ENCODE results near the gene ZXDC.

The ZXDC gene

GRCh38 chr3:126472277-126473006 is 3.2 kb downstream of the ZXDC start:
- DNase-seq: peak; percentile 41

GRCh38 chr3:126469479-126469878 is 6.2 kb downstream of the ZXDC start:
- DNase-seq: no peak

DNA sequence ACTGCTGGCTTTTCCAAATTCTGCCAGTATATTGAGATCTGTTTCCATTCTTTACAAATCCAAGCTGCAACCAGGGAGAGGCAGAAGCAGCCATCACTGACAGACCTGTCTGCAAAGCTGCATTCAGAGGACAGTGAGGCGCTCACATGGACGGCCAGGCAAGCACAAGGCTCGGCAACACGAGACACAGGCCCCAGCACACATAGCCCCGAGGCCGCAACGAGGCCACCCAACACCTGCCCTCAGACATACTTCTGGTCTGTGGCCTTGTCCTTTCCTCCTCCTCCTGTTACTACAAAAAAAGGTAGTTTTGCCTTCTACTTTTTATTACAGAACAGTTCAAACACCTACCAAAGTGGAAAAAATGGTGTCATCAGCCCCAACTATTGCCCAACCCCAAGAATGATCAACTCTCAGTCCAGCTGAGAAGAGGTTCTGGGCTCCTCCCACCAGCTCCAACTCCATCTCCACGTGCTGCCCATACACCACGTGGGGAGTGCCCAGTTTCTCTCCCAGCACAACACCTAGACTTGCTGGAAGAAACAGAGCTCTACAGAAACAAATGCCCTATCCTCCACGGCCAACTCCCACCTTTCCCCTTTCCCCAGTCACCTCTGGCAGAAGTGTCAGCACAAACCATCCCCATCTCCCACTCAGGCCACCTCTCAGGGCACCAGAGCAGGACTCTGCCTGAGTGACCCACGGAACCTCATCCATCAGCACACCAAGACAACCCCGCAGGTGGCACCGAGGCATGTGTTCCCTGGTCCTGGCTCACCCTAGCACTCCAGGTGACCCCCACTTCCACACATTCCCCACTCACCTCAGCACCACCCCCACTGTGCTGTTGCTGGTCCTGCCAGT is 7.4 kb downstream of the ZXDC start:
- DNase-seq: no peak

- no peak for DNase-seq
These were observed 8.1 kb downstream of the ZXDC start for GRCh38 chr3:126467611-126467955.

GRCh38 chr3:126466886-126467610 is 8.6 kb downstream of the ZXDC start:
- no peak for DNase-seq

GRCh38 chr3:126465928-126466544 is 9.7 kb downstream of the ZXDC start:
- DNase-seq: no peak

DNA sequence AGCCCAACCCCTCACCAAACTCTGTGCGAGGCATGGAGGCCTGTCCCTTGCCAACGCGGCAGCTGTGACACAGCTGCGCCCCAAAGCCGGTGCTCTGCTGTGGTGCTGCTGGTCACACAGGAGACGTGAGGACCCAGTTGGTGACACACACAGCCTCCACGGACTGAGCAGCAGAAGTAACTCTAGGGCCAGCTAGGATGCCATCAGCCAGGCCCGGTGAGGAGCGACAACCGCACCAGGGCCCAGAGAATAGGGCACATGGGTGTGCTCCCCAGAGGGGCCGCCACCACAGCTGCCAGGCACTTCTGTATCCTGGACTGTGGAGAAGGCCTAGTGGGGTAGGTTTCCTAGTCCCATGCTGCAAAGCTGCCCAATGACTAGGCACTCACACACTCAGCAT is 10.7 kb downstream of the ZXDC start:
- no peak for DNase-seq

GRCh38 chr3:126464494-126464893 is 11.2 kb downstream of the ZXDC start:
- no peak for DNase-seq

GRCh38 chr3:126464093-126464492 is 11.6 kb downstream of the ZXDC start:
- DNase-seq: no peak

GRCh38 chr3:126463521-126463920 is 12.2 kb downstream of the ZXDC start:
- DNase-seq: no peak

DNA sequence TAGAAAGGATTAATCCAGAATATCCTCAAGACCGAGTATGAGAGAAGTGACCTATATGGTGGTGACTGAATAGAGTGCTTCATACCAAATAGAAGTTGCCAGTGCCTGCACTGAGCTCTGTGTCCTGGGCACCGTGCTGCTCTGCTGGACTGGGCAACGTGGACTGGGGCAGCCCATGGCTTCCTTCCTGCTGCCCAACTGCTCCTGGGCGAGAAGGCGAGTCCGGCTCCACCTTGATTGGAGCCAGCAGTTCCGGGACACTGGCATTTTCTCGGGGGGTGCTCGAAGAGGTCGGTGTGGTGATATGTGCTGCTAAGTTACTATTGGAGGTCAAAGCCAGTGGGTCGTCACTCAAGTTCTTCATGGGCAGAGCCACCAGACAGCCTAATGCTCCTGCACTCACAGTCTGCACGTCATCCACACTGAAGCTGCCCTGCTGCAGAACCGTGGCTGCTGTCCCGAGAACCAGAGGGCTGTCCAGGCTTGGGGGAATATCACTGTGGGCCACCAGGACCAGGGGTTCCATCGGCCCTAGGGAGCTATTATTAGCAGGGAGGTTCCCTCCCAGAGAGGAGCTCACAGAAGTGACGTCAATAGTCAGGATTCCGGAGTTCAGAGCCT is 14.1 kb downstream of the ZXDC start:
- DNase-seq: no peak

GRCh38 chr3:126460381-126460780 is 15.3 kb downstream of the ZXDC start:
- DNase-seq: no peak

DNA sequence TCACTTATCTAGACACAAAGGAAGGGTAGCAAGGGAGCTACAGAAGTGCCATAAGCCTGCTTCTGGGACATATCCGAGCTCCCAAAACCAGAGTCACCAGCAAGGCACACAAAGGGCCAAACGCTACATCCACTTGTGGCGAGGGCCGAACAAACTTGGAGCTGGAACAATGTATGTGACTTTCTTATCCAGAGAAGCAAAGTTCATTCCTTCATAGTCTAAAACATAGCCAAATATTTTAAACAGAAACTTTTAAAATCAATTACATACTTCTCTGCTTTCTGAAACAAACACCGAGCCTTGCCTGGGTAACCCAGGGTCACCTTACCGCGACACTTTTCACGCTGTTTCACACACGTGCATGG is 15.9 kb downstream of the ZXDC start:
- no peak for DNase-seq

DNA sequence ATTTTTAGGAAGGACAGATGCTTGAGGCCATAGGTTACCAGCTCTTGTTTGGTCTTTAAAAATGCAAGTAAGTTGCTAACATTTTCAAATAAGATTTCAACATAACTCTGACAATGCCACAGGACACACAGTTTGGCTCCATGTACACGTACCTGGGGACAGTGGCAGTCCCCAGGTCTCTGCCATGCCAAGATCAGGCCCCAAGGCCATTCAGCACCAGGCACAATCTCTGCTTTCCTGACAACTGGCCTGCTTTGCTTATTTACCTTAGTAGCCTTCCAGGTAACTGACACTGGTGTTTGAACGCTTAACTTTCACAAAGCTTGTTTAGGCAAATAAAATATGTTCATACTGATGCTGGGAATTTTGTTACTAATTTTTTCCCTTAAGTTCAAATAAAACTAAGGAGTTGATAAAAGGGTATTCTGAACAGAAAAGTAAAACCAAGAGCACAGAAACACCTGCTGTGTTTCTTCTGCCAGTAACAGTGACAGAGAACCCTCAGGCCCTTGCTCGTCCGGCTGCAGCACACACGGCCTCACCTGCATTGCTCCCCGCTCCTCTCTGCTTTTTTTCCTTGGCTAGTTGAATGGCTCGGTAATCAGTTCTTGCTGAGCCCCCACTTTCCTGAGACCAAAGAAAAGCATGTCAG is 16.5 kb downstream of the ZXDC start:
- no peak for DNase-seq

GRCh38 chr3:126456766-126457388 is 18.8 kb downstream of the ZXDC start:
- DNase-seq: no peak

- no peak for DNase-seq
These were observed 19.5 kb downstream of the ZXDC start for GRCh38 chr3:126456211-126456610.

DNA sequence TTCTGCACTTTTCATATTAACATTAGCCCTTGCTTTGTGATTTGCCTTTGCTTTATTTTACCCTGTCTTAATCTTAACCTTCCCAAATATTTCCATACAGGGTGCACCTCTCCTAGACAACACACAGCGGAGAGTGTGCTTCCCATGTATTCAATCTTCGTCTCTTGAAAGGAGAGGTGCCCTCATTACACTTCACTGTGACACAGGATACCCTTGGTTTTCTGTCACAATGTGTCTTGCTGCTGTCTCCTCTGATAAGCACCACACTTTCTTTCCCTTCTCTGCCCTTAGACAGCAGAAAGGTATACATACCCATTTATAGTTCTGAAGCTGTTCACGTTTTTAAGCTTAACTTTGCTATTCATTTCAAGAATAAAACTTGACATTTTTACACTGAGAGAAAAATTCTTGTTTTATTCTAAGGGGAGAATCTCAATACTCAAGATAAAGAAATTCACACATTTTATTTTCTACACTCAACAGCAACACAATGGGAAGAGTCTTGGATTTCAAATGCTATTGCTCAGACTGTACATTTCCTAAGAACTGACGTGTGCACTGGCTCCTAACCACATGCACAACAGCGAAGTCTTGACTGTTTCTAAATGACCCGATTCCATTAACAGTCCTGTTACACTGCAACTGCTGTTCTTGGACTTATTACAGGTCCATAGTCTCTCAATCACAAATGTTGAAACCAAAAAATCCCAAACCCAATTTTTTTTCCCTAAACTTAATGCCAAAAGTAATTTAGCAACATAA is 21.1 kb downstream of the ZXDC start:
- no peak for DNase-seq

GRCh38 chr3:126454025-126454424 is 21.7 kb downstream of the ZXDC start:
- no peak for DNase-seq

GRCh38 chr3:126452213-126452612 is 23.5 kb downstream of the ZXDC start:
- DNase-seq: no peak

DNA sequence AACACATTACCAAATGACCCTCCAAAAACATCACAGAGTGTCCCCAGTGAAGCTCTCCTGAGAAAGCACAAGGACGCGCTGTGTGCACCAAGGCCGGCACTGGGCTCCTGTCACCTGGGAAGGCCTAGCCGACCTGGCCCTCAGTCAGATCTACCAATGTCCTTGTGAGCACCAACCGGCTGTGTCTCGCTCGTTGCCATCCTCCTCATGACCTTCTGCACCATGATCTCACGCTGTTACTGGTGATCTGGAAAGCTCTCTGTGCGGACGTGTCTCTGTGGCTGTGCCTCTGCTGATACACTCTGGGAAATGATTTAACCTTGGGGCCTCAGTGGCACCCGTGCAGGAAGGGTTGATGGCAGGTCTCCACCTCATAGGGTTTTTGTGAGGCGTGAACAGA is 24.2 kb downstream of the ZXDC start:
- DNase-seq: no peak

DNA sequence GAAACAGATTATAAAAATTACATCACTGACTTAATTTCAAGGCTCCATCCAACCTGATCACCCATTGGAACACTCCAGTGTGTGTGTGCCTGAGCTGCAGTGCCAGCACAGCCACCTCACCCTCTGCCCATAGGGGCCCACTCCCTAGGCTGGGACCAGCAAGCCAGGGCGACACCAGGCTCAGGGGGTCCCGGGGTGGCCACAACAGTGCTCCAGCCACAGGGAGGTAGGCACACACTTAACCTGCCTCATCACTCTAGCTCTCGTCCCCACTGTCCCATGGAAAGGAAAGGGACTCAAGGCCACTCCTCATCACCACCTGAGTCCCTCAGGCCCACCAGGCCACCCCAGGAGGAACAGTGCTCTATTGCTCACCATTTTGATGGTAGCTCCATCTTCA is 24.9 kb downstream of the ZXDC start:
- no peak for DNase-seq
